HUES48 (cell line): ENCODE data around the gene FOXK2.
"Not testable (repeated sequence)": the region's sequence is repeated elsewhere in the genome, so short reads cannot be mapped to it uniquely, and the experiment has no call there.

Experiments used
- H3K27ac ChIP-seq: one replicate; pipeline ENCODE4 v1.7.0; 2013; ENCODE audit warnings: low read depth, low read length, inconsistent platforms
- H3K27me3 ChIP-seq: 2 replicates; pipeline ENCODE4 v1.6.1; 2013; ENCODE audit warnings: mild to moderate bottlenecking, low read length; ENCODE audit not compliant: control insufficient read depth, insufficient read depth
- H3K36me3 ChIP-seq: 2 replicates; pipeline ENCODE4 v1.6.1; 2013; ENCODE audit warnings: low read length; ENCODE audit not compliant: control insufficient read depth, insufficient read depth
- H3K4me1 ChIP-seq: 2 replicates; pipeline ENCODE4 v1.6.1; 2013; ENCODE audit warnings: mild to moderate bottlenecking, low read length; ENCODE audit not compliant: control insufficient read depth, insufficient read depth
- H3K4me3 ChIP-seq: 2 replicates; pipeline ENCODE4 v1.5.1; 2013; ENCODE audit warnings: mild to moderate bottlenecking, low read depth, low read length
- H3K9ac ChIP-seq: 2 replicates; pipeline ENCODE4 v1.6.1; 2013; ENCODE audit warnings: mild to moderate bottlenecking, low read depth, low read length, moderate library complexity
- H3K9me3 ChIP-seq: 2 replicates; pipeline ENCODE4 v1.6.1; 2013; ENCODE audit warnings: low read length; ENCODE audit not compliant: control insufficient read depth, insufficient read depth

The FOXK2 gene

DNA sequence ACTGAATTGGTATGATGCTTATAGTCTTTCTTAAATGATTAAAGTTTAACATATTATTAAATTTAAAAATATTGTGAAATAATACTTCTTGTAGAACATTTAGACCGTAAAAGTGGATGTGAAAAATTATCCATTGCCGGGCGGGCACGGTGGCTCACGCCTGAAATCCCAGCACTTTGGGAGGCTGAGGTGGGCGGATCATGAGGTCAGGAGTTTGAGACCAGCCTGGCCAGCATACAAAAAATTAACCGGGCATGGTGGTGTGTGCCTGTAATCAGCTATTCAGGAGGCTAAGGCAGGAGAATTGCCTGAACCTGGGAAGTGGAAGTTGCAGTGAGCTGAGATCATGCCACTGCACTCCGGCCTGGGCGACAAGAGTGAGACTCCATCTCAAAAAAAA lies 17.7 kb downstream of the FOXK2 start:
- not testable (repeated sequence) for H3K27ac ChIP-seq, H3K4me3 ChIP-seq, H3K36me3 ChIP-seq, H3K9me3 ChIP-seq, H3K9ac ChIP-seq, H3K27me3 ChIP-seq
- H3K4me1 ChIP-seq: peaks cover 26% of the 10 kb centered on the region

GRCh38 chr17:82539076-82539475 lies 19.5 kb downstream of the FOXK2 start:
- H3K4me1 ChIP-seq: peaks cover 25% of the 10 kb centered on the region
- H3K9ac ChIP-seq, H3K27ac ChIP-seq, H3K36me3 ChIP-seq, H3K9me3 ChIP-seq, H3K4me3 ChIP-seq, H3K27me3 ChIP-seq: not testable (repeated sequence)

- Histone ChIP-seq H3K27ac (no peak overlapping the region), H3K9ac (no peak overlapping the region), H3K27me3 (no peaks in the 10 kb centered on the region), H3K4me1 (no peaks in the 10 kb centered on the region), H3K36me3 (no peaks in the 10 kb centered on the region), H3K4me3 (no peak overlapping the region), H3K9me3 (no peaks in the 10 kb centered on the region)
These were observed 22.9 kb downstream of the FOXK2 start for GRCh38 chr17:82542439-82542838.

DNA sequence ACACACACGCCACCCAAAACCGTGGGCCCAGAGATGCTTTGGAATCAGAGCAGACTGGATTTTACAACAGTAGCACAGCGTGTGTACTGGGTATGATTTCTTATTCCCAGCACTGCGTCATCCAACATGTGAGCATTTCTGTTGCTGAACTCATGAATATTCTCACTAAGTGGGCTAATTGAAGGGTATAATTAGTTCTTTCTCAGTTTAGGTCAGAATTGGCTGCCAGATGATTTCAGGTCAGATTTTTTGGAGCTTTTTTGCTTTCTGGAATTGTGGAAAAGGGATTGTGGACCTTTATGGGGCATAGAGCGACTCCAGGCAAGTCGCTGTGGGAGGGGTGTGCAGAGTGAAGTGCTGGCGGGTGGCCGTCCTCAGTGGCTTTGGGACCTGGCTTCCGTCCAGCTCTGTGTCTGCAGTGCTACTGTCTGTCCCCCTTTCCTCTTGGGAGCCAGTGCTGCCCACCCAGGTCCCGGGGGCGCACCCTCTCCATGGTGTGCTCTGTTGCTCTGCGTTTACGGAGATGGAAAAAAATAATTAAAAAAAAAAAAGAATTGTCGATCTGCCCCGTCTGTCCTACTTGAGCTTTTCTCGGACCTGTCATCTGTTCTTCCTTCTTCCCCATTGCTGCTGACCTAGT lies 25.0 kb downstream of the FOXK2 start:
- no peaks in the 10 kb centered on the region for H3K9me3 ChIP-seq
- no peaks in the 10 kb centered on the region for H3K36me3 ChIP-seq
- H3K4me1 ChIP-seq: no peaks in the 10 kb centered on the region
- H3K27ac ChIP-seq: no peak overlapping the region
- no peak overlapping the region for H3K4me3 ChIP-seq
- no peaks in the 10 kb centered on the region for H3K27me3 ChIP-seq
- no peak overlapping the region for H3K9ac ChIP-seq

DNA sequence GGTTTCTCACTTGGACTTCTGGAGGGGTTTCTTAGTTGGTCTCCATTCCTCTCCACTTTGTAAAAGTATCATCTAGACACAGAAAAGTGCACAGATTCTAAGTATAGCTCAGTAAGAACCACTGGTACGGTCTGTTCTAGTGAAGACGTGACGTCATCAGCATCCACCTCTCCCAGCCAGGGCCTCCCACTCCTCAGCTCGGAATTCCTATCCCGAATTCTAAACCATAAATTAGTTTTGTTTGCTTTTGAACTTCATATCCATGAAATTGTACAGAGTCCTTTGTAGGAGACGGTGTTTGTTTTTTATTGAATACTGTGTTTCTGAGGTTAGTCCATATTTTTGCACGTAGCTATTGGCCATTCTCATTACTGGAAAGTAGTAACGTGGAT lies 25.5 kb downstream of the FOXK2 start:
- H3K4me1 ChIP-seq: no peaks in the 10 kb centered on the region
- H3K4me3 ChIP-seq: no peak overlapping the region
- no peaks in the 10 kb centered on the region for H3K9me3 ChIP-seq
- no peaks in the 10 kb centered on the region for H3K36me3 ChIP-seq
- no peak overlapping the region for H3K9ac ChIP-seq
- no peak overlapping the region for H3K27ac ChIP-seq
- no peaks in the 10 kb centered on the region for H3K27me3 ChIP-seq

DNA sequence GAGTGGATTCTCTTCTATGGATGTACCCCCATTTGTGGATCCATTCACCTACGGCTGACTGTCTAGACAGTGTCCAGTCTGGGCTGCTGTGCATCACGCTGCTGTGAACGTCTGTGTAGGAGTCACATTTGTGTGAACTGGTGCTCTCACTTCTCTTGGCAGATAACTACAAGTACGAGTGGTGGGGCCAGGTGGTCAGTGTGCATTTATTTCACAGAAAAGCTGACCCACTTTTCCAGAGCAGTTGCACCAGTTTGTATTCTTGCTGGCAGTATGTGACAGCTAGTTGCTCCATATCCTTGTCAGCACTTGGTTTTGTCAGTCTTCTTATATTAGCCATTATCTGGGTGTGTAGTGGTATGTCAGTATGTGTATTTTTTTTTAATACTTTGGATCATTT lies 28.4 kb downstream of the FOXK2 start:
- no peaks in the 10 kb centered on the region for H3K36me3 ChIP-seq
- 0 out of 2 replicates have a peak, but pooled peaks cover 7% of the 10 kb centered on the region for H3K4me1 ChIP-seq
- no peak overlapping the region for H3K9ac ChIP-seq
- H3K9me3 ChIP-seq: no peaks in the 10 kb centered on the region
- no peaks in the 10 kb centered on the region for H3K27me3 ChIP-seq
- H3K4me3 ChIP-seq: no peak overlapping the region
- no peak overlapping the region for H3K27ac ChIP-seq

DNA sequence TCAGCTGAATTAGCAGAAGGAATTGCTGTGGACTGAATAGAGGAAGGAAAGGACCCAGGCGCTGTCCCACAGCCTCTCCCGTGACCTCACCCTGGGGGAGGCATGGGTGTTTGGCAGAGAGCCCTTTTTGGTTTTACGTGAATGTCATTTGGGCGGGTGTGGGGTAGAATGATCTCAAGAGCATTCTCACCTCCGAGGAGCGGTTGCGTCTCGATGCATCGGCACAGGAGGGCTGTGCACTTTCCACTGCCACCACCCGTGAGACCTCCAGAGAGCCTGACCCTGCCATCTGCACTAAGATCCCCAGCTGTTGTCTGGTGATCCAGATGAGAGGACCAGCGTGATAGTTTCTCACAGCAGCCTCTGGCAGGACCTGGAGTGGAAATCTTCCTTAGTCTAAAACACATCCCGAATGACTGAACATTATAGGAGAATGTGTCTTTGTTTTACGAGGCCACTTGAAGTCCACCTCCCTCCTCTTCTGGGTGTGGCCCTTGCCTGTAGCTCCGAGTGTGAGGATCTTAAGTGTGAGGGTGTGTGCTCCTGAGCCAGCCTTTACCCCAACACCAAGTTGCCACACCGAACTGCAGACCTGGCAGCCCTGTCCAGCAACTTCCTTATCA lies 29.3 kb downstream of the FOXK2 start:
- Histone ChIP-seq H3K4me1 (peaks cover 7% of the 10 kb centered on the region; the same call in 1 of the 2 replicates), H3K36me3 (no peaks in the 10 kb centered on the region), H3K9me3 (no peaks in the 10 kb centered on the region), H3K9ac (no peak overlapping the region), H3K4me3 (no peak overlapping the region), H3K27me3 (no peaks in the 10 kb centered on the region), H3K27ac (no peak overlapping the region)

DNA sequence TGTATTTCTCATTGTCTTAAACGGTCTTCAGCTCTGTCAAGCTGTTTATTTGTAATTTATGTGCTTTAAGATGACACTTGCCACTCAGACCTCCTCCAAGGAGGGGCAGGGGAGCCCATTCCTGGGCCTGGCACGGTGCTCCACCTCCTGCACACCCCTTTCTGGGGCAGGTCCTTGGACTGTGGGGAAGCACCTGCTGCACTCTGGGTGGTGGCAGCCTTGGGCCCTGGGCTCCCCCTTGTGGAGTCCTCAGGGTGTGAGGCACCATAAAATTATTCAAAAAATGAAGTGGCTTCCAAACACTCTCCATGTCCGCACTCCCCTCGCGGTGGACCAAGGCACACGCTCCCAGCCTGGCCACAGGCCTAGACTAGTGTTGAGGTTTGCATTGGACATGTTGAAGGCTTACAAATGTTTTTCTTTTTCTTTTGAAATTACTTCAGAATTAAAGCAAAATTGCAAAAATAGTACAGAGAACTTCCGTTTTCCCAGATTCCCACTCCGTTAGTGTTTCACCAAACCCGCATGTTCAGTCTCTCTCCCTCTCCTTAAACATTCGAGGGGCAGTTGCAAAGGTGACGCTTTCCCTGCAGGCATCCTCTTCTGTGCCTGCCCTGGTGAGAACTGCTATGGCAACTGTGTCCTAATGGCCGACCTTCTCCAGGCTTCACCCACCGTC lies 32.4 kb downstream of the FOXK2 start:
- Histone ChIP-seq H3K4me1 (peaks cover 7% of the 10 kb centered on the region; the same call in 1 of the 2 replicates), H3K36me3 (no peaks in the 10 kb centered on the region), H3K27ac (no peak overlapping the region), H3K4me3 (no peak overlapping the region), H3K9ac (no peak overlapping the region), H3K27me3 (no peaks in the 10 kb centered on the region), H3K9me3 (no peaks in the 10 kb centered on the region)

GRCh38 chr17:82552580-82552979 lies 33.0 kb downstream of the FOXK2 start:
- H3K27ac ChIP-seq: no peak overlapping the region
- no peaks in the 10 kb centered on the region for H3K27me3 ChIP-seq
- H3K4me3 ChIP-seq: no peak overlapping the region
- no peaks in the 10 kb centered on the region for H3K9me3 ChIP-seq
- H3K36me3 ChIP-seq: no peaks in the 10 kb centered on the region
- no peak overlapping the region for H3K9ac ChIP-seq
- H3K4me1 ChIP-seq: peaks cover 7% of the 10 kb centered on the region; the same call in 1 of the 2 replicates

GRCh38 chr17:82553210-82553930 lies 33.8 kb downstream of the FOXK2 start:
- Histone ChIP-seq H3K27me3 (no peaks in the 10 kb centered on the region), H3K4me1 (peaks cover 7% of the 10 kb centered on the region; the same call in 1 of the 2 replicates), H3K9ac (no peak overlapping the region), H3K27ac (peak overlapping the region; percentile 35), H3K36me3 (no peaks in the 10 kb centered on the region), H3K9me3 (no peaks in the 10 kb centered on the region), H3K4me3 (no peak overlapping the region)

- not testable (repeated sequence) for H3K4me1 ChIP-seq, H3K9me3 ChIP-seq, H3K36me3 ChIP-seq, H3K27ac ChIP-seq, H3K27me3 ChIP-seq, H3K4me3 ChIP-seq, H3K9ac ChIP-seq
These were observed 38.0 kb downstream of the FOXK2 start for GRCh38 chr17:82557510-82557909.
